NT2/D1 (cell line): ENCODE results near the gene RIMBP2.

ENCODE experiments used
- SUZ12 ChIP-seq: IDR thresholded peaks from 2 replicates; pipeline ENCODE4 v1.6.1; 2011; ENCODE audit not compliant: insufficient read length, insufficient read depth; ENCODE audit errors: extremely low read depth
- YY1 ChIP-seq: IDR thresholded peaks from 2 replicates; pipeline ENCODE4 v1.6.1; 2011; ENCODE audit not compliant: insufficient read length, insufficient read depth
- ZNF274 ChIP-seq: IDR thresholded peaks from 2 replicates; pipeline ENCODE4 v1.6.1; 2011; ENCODE audit warnings: mild to moderate bottlenecking, low read depth, low read length

DNA sequence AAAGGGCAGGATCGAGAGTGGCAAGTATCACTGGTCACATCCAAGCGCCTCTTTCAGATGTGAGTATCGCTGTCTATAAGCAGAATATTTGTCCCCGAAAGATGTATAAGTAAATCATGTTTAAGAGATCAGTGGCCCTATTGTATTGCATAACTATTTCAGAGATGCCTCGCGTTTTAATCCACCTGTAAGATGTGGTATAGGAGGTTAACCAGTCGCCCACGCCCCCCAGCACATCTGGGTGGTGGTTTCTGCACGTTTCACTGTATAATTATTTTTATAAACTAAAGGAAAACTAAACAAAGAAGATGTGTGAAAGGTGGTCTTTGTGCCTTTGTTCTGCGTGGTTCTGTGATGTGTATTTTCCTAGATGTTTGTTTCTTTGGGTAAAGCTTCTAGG is 28.9 kb downstream of the RIMBP2 start:
- no peak for TF ChIP-seq YY1
- TF ChIP-seq ZNF274: no peak
- no peak for TF ChIP-seq SUZ12
